SK-N-SH treated with all-trans-retinoic acid at 6 μM for 48 hours (cell line): Measurements from ENCODE around the gene FCF1.

Source experiments
- ATAC-seq: fragments of 200-7000 bp; cut with Tn5 transposase; 3 replicates; pipeline ENCODE4 v1.9.1; 2020; ENCODE audit warnings: mild to moderate bottlenecking, moderate library complexity
- ARNTL ChIP-seq: fragments of 450-650 bp; formaldehyde crosslinking; IDR thresholded peaks from 2 replicates; pipeline ENCODE4 v1.5.0; 2020; ENCODE audit warnings: low read depth, mild to moderate bottlenecking, moderate library complexity, borderline replicate concordance
- BACH2 ChIP-seq: fragments of 250-450 bp; sonication (Bioruptor Pico); IDR thresholded peaks from 2 replicates; pipeline ENCODE4 v1.9.0; 2021; ENCODE audit warnings: mild to moderate bottlenecking, borderline replicate concordance
- CSDC2 ChIP-seq: fragments of 250-450 bp; sonication (Bioruptor Pico); IDR thresholded peaks from 2 replicates; pipeline ENCODE4 v1.5.0; 2020; ENCODE audit warnings: mild to moderate bottlenecking, moderate library complexity
- CSRNP3 ChIP-seq: fragments of 250-450 bp; sonication (Bioruptor Pico); IDR thresholded peaks from 2 replicates; pipeline ENCODE4 v1.5.1; 2021; ENCODE audit warnings: mild to moderate bottlenecking, moderate library complexity
- ESRRG ChIP-seq: fragments of 250-450 bp; sonication (Bioruptor Pico); IDR thresholded peaks from 2 replicates; pipeline ENCODE4 v1.6.1; 2021; ENCODE audit warnings: mild to moderate bottlenecking
- GLIS3 ChIP-seq: fragments of 250-450 bp; sonication (Bioruptor Pico); IDR thresholded peaks from 2 replicates; pipeline ENCODE4 v1.5.0; 2020; ENCODE audit warnings: mild to moderate bottlenecking, moderate library complexity
- OSR1 ChIP-seq: fragments of 250-450 bp; sonication (Bioruptor Pico); IDR thresholded peaks from 2 replicates; pipeline ENCODE4 v1.8.0; 2022; ENCODE audit warnings: moderate library complexity, mild to moderate bottlenecking, inconsistent platforms
- PATZ1 ChIP-seq: fragments of 250-450 bp; sonication (Bioruptor Pico); IDR thresholded peaks from 2 replicates; pipeline ENCODE4 v1.8.0; 2020; ENCODE audit warnings: mild to moderate bottlenecking, moderate library complexity, borderline replicate concordance
- POU6F1 ChIP-seq: fragments of 250-450 bp; sonication (Bioruptor Pico); IDR thresholded peaks from 2 replicates; pipeline ENCODE4 v1.8.0; 2021; ENCODE audit warnings: low read depth, mild to moderate bottlenecking, moderate library complexity, borderline replicate concordance
- PPARA ChIP-seq: fragments of 250-450 bp; sonication (Bioruptor Pico); IDR thresholded peaks from 2 replicates; pipeline ENCODE4 v1.5.0; 2020; ENCODE audit warnings: mild to moderate bottlenecking, borderline replicate concordance
- RARB ChIP-seq: fragments of 250-450 bp; sonication (Bioruptor Pico); IDR thresholded peaks from 2 replicates; pipeline ENCODE4 v1.8.0; 2021; ENCODE audit warnings: mild to moderate bottlenecking, moderate library complexity
- SNAI2 ChIP-seq: fragments of 250-450 bp; sonication (Bioruptor Pico); IDR thresholded peaks from 2 replicates; pipeline ENCODE4 v1.5.0; 2020; ENCODE audit warnings: mild to moderate bottlenecking, moderate library complexity
- TCF4 ChIP-seq: fragments of 250-450 bp; sonication (Bioruptor Pico); IDR thresholded peaks from 2 replicates; pipeline ENCODE4 v1.8.0; 2021; ENCODE audit warnings: mild to moderate bottlenecking, moderate library complexity, borderline replicate concordance
- TOX ChIP-seq: fragments of 250-450 bp; sonication (Bioruptor Pico); IDR thresholded peaks from 2 replicates; pipeline ENCODE4 v1.8.0; 2021; ENCODE audit warnings: mild to moderate bottlenecking, moderate library complexity, borderline replicate concordance
- TSHZ2 ChIP-seq: fragments of 250-450 bp; sonication (Bioruptor Pico); IDR thresholded peaks from 2 replicates; pipeline ENCODE4 v1.5.0; 2020; ENCODE audit warnings: mild to moderate bottlenecking, moderate library complexity
- ZFP3 ChIP-seq: fragments of 250-450 bp; sonication (Bioruptor Pico); IDR thresholded peaks from 2 replicates; pipeline ENCODE4 v1.5.0; 2020; ENCODE audit warnings: mild to moderate bottlenecking, moderate library complexity
- ZFP30 ChIP-seq: fragments of 450-650 bp; formaldehyde crosslinking; IDR thresholded peaks from 2 replicates; pipeline ENCODE4 v1.5.0; 2022; ENCODE audit warnings: mild to moderate bottlenecking, moderate library complexity
- ZNF565 ChIP-seq: fragments of 450-650 bp; formaldehyde crosslinking; conservative IDR thresholded peaks from 2 replicates; pipeline ENCODE4 v1.5.0; 2020; ENCODE audit warnings: low read depth, mild to moderate bottlenecking, moderate library complexity
- ZNF70 ChIP-seq: fragments of 450-650 bp; formaldehyde crosslinking; IDR thresholded peaks from 2 replicates; pipeline ENCODE4 v1.5.0; 2020; ENCODE audit warnings: mild to moderate bottlenecking, moderate library complexity
- ZNF8 ChIP-seq: fragments of 450-650 bp; formaldehyde crosslinking; IDR thresholded peaks from 2 replicates; pipeline ENCODE4 v1.5.0; 2020; ENCODE audit warnings: mild to moderate bottlenecking, moderate library complexity

The FCF1 gene

GRCh38 chr14:74763803-74764531, 51.0 kb downstream of the FCF1 start (continued):
- TF ChIP-seq PATZ1 (CRISPR knock-in tag) = no peak

- TF ChIP-seq BACH2 (CRISPR knock-in tag) = no peak
- no peak for TF ChIP-seq ARNTL (CRISPR knock-in tag)
- no peak for TF ChIP-seq SNAI2 (CRISPR knock-in tag)
- ATAC-seq = no peak
Measured at GRCh38 chr14:74765721-74766120, 52.8 kb downstream of the FCF1 start.

- no peak for ATAC-seq
- TF ChIP-seq ZNF8 (no peak), ESRRG (no peak), TSHZ2 (CRISPR knock-in tag) (no peak), TCF4 (no peak), POU6F1 (CRISPR knock-in tag) (no peak), GLIS3 (CRISPR knock-in tag) (no peak), RARB (CRISPR knock-in tag) (no peak), OSR1 (CRISPR knock-in tag) (no peak), ZFP30 (no peak), PPARA (CRISPR knock-in tag) (no peak), CSRNP3 (CRISPR knock-in tag) (no peak), ZFP3 (CRISPR knock-in tag) (no peak), TOX (CRISPR knock-in tag) (no peak), BACH2 (CRISPR knock-in tag) (no peak), ZNF565 (CRISPR knock-in tag) (no peak), ZNF70 (CRISPR knock-in tag) (no peak), PATZ1 (CRISPR knock-in tag) (no peak)
Measured at GRCh38 chr14:74771399-74771798, 58.5 kb downstream of the FCF1 start.

- ATAC-seq = no peak
- no peak for TF ChIP-seq BACH2 (CRISPR knock-in tag)
- TF ChIP-seq ZNF70 (CRISPR knock-in tag) = no peak
- no peak for TF ChIP-seq GLIS3 (CRISPR knock-in tag)
- no peak for TF ChIP-seq ZNF565 (CRISPR knock-in tag)
- TF ChIP-seq CSDC2 (CRISPR knock-in tag) = no peak
- no peak for TF ChIP-seq ZFP3 (CRISPR knock-in tag)
- no peak for TF ChIP-seq POU6F1 (CRISPR knock-in tag)
Measured at GRCh38 chr14:74784634-74785033, 71.7 kb downstream of the FCF1 start.
